Upper lobe of left lung (tissue), 4 donors: ENCODE measurements around the gene MARS1.

Experiments
- CTCF ChIP-seq, 6 experiments: fragments of 450-650 bp in 4 of 6; fragments of 200-600 bp in 2 of 6; sonication (generic) in 2 of 6; IDR thresholded peaks; one replicate each; pipeline ENCODE4 v1.5.1; 2016 to 2019; ENCODE audit warnings: antibody characterized with exemption in 6 of 6
- EP300 ChIP-seq, 4 donors: sonication (generic); formaldehyde crosslinking; IDR thresholded peaks; one replicate each; pipeline ENCODE4 v1.5.1; 2017; ENCODE audit warnings: antibody characterized with exemption in 4 of 4, control low read depth in 2 of 4
- POLR2A ChIP-seq, 4 donors: fragments of 450-650 bp; IDR thresholded peaks; one replicate each; pipeline ENCODE4 v1.5.1; 2016 to 2017; ENCODE audit warnings: antibody characterized with exemption in 4 of 4, mild to moderate bottlenecking in 2 of 4
- POLR2AphosphoS5 ChIP-seq, 2 donors: sonication (generic); formaldehyde crosslinking; IDR thresholded peaks; one replicate each; pipeline ENCODE4 v1.5.1; 2017; ENCODE audit warnings: antibody characterized with exemption in 2 of 2

- TF ChIP-seq POLR2A (IDR thresholded peaks at IDR 0.05) (peak; percentile 79 to 100 (median 100)), CTCF (IDR thresholded peaks at IDR 0.05) (no peak), POLR2AphosphoS5 (IDR thresholded peaks at IDR 0.05) (peak; percentile 99), EP300 (IDR thresholded peaks at IDR 0.05) (peak in 2 of 4 donors; percentile 74 to 85)
Observed at GRCh38 chr12:57520053-57520818, 32.4 kb downstream of the MARS1 start, which contains the start of gene DDIT3.
